SU-DHL-6 (cell line): Measurements from ENCODE around the gene SEMA5A.

Source experiments
- CTCF ChIP-seq: fragments of 200-600 bp; sonication (generic); IDR thresholded peaks from one replicate; pipeline ENCODE4 v1.5.1; 2017; ENCODE audit warnings: antibody characterized with exemption, mild to moderate bottlenecking, low read length, moderate library complexity; ENCODE audit not compliant: insufficient read depth, poor library complexity, severe bottlenecking
- EZH2phosphoT487 ChIP-seq: fragments of 200-600 bp; sonication (generic), shearing (Covaris generic); conservative IDR thresholded peaks from 2 replicates; pipeline ENCODE4 v1.6.1; 2018; ENCODE audit warnings: mild to moderate bottlenecking, antibody characterized with exemption, low read length, moderate library complexity, mixed read lengths

GRCh38 chr5:9140202-9140601 lies 405.7 kb downstream of the SEMA5A start:
- TF ChIP-seq EZH2phosphoT487 (no peak), CTCF (no peak)
